ENCODE measurements around the gene NCBP2.

The NCBP2 gene

DNA sequence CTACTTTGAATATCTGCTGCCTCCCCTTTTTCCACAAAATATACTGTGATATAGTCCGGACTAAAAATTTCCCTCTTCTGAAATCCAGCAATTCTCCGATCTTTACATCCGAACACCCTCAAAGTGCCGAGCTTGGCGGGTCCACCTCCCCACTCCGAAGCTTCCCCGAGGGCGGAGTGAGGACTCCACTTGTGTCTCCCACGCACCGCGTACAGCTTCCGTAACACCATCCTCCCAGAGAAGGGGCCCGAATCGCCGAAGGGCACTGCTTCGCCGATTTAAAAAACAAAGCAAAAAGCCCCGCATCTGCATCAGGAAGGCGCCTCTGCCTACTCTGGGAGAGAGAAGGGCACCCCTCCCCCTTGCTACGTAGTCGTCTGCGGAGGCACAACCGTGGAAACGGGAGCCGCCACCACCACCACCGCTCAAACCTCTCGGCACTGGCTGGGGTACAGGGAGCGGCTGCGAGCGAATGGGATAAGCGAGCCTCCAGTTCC, 551 bp downstream of the NCBP2 start:
- peak; percentile 10 to 35 for DNase-seq (ENCODE audit: low read depth in 2 of 2)

DNA sequence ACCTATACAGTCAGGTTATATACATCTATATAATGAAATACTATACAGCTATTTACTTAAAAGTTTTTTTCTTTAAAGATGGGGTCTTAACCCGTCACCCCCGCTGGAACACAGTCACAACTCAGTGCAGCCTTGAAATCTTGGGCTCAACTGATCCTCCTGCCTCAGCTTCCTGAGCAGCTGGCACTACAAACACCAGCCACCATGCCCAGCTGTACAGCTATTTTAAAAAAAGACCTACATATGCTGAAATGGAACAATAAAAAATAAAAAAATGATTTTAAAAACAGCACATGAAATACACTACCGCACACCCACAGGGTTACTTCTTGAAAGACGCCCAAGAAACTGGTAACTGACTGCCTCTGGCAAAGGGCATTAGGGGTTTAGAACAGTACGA, 3.8 kb downstream of the NCBP2 start:
- no peak for DNase-seq (ENCODE audit: low read depth in 2 of 2)

DNA sequence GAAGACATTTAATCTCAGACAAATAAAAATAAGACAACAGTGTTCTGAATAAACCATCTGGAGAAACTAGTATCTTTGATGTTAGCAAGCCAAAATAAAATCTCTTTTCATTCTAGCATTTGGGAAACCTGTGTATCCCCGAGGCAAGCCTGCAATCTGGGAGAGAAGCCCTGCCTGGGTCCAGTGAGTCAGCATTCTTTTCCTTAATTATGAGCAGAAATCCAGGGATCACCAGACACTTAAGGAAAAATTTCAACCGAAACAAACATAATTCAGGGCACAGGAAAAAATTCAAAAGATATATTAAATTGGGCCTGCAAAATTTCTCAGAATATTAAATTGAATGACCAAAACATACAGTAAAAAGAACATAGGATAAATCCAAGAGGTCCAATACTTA, 4.2 kb downstream of the NCBP2 start:
- DNase-seq (ENCODE audit: low read depth in 2 of 2): no peak

DNA sequence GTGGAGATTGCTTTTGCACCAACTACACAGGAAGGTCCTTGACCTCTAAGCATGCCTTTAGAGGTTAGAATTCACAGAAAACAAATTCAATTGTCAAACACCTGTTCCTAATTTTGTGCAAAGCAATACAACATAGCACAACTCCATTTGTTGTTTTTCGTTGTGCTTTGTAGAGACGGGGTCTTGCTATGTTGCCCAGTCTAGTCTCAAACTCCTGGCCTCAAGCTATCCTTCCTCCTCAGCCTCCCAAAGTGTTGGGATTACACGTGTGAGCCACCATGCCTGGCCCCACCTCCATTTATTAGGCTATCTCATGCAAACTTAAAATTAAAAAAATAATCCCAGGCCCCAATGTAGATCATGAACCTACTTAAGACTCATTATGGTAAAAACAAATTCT, 6.0 kb downstream of the NCBP2 start:
- no peak for DNase-seq (ENCODE audit: low read depth in 2 of 2)

DNA sequence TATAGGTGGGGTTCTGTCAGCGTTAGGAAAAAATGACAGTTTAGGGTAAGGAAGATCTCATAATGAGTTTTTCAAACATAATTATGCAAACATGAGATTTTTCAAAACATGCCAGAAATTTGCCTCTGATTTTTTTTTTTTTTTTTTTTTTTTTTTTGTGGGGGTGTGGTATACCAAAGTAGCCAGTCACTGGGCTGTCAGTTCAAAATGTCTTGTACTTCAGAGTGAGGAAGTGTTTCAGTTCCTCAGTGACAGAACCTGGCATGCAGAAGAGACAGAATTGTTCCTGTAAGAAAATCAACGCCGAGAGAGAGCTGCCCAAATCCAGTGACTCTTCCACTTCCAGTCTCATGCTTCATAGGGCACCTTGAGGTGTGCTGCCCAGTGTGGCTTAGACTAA, 9.7 kb downstream of the NCBP2 start:
- DNase-seq (ENCODE audit: low read depth in 2 of 2): no peak

DNA sequence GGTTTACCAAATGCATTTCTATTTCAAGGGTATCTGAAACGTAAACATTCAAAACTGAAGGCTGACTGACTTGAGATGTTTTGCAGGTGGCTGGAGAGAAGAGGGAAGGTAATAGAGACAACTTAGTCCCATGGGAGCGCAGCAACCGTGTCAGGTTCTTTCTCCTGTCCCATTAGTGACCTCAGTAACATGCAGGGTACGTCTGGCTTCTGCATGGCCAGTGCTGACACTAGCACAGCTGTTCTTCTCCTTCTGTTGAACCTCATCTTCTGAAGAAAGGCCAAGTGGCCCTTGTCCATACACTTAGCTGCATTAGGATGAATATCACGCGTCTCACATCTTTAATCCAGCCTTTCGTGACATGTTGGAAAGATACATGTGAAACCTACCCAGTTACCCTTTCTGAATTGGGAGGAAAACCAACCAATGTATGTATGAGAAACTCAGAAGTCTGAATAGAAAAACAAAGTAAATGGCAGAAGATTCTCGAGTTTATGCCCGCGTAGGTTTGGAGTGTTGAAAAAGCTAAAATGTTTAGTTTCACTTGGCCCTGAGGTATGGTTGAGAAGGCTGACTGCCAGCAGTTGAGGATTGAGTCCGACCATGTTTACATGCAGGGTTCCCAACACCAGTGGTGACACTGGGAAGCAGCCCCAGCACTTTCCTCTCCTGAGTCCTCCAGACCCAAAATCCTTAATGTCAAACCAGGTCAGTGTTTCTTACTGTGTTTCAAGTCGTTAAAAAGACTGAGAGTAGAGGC, 10.3 kb downstream of the NCBP2 start:
- DNase-seq (ENCODE audit: low read depth in 2 of 2): no peak

DNA sequence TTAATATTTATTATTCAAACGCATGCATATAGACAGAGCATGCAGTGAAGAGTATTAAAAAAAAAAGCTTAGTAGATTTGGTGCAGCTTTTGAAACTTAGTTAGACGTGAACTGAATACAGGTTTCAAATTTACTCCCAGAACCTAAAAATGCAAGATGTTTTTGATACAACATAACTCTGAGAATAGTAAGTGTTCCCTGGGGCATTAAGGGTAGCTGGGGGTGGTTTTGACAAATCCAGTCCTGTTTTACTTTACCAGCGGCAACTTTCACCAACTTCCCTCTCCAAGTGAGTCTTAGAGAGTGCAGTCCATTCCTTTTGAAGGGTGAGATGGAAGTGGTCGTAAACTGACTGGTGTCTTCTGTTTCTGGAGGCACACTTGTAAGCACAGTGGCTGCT, 11.2 kb downstream of the NCBP2 start:
- no peak for DNase-seq (ENCODE audit: low read depth in 2 of 2)

DNA sequence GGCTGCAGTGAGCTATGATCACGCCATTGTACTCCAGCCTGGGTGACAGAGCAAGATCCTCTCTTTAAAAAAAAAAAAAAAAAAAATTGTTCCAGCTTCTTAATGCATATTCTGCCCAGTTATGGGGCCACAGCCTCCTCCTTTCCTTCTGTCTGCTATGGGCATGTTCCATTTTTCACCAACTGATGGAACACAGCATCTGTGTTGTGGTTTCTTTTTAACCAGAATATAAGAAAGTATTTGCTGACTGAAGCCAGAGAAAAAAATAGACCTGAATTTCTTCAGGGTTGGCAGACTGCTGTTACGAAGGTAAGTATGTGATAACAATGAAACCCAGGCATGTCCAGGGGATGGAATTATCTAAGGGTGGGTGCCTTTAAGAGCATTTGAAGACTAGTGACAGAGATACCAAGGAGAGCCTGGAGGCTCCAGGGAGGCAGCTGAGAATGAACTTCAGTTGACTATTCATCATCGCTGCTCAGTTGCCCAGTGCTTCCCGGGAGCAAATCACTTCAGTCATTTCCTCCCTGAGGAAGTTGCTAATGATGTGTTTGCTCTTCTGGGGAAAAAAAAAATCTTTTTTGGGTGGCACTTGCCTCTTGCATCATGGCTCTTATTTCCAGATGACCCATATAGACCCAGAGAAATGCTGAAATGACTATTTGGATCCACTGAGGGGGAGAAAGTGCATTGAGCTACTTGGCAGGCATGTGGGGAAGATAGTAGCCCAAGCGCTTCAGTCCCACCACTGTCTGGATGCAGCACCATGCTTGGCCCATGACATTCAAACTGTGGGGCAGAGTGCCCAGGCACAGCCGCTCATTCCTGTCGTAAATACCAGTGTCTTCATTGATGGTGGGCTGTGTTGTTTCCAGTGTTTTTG, 14.5 kb downstream of the NCBP2 start:
- no peak for DNase-seq (ENCODE audit: low read depth in 2 of 2)

DNA sequence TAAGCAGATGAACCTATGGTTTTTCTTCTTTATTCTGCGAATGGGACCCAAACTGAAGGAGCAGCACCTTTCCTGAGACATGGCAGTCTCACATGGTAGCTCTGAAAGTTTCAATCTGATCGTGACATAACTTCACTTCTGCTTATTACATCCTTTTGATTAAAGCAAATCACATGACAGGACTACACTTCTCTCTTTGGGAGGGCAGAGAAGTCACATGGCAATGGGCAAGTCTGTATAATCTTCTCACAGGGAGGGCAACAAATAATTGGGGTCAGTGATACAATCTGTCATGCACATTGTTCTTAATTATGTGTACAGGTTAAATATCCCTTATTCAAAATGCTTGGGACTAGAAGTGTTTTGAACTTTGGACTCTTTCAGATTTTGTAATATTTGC, 21.6 kb downstream of the NCBP2 start:
- DNase-seq (ENCODE audit: low read depth in 2 of 2): no peak

DNA sequence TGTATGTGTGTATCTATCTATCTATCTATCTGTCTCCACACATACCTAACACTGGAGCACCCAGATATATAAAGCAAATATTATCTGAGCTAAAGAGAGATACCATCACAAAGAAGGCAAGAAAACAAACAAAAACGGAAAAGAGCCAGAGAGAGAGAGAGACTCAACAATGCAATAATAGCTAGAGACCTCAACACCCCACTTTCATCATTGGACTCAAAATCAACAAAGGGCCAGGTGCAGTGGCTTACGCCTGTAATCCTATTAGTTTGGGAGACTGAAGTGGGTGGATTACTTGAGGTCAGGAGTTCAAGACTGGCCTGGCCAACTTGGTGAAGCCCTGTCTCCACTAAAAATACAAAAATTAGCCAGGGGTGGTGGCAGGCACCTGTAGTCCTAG, 23.4 kb downstream of the NCBP2 start:
- no peak for DNase-seq (ENCODE audit: low read depth in 2 of 2)

DNA sequence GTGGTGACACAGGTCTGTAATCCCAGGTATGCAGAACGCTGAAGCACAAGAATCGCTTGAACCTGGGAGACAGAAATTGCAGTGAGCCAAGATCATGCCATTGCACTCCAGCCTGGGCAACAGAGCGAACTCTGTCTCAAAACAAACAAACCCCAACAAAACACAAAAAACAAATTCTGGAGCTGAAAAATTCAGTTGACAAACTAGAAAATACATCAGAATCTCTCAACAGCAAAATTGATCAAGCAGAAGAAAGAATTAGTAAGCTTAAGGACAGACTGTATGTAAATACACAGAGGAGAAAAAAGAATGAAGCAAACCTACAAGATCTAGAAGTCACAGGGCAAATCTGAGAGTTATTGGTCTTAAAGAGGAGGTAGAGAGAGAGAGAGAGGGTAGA, 25.3 kb downstream of the NCBP2 start:
- DNase-seq (ENCODE audit: low read depth in 2 of 2): no peak

DNA sequence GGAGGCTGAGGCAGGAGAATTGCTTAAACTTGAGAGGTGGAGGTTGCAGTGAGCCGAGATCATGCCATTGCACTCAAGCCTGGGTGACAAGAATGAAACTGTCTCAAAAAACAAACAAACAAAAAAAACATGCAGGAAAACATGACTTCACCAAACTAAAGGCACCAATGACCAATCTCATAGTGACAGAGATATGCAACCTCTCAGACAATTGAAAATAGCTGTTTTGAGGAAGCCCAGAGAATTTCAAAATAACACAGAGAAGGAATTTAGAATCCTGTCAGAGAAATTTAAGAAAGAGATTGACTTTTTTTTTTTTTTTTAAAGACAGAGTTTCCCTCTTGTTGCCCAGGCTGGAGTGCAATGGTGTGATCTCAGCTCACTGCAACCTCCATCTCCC, 26.1 kb downstream of the NCBP2 start:
- no peak for DNase-seq (ENCODE audit: low read depth in 2 of 2)

DNA sequence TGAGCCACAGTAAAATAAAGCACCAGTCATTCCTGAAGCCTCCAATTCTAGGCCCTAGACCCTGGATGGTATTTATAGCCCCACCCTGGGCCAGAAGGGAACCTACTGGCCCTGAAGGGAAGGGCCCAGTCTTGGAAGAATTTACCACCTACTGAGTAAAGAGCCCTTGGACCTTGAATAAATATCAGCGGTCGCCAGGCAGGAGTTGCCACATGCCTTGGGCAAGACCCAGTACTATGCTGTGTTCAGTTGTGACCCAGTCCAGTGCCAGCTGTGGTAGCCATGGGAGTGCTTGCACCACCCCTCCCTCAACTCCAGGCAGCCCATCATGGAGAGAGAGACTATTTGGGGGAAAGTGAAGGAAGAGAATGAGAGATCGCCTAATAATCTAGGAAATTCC, 27.0 kb downstream of the NCBP2 start:
- no peak for DNase-seq (ENCODE audit: low read depth in 2 of 2)

DNA sequence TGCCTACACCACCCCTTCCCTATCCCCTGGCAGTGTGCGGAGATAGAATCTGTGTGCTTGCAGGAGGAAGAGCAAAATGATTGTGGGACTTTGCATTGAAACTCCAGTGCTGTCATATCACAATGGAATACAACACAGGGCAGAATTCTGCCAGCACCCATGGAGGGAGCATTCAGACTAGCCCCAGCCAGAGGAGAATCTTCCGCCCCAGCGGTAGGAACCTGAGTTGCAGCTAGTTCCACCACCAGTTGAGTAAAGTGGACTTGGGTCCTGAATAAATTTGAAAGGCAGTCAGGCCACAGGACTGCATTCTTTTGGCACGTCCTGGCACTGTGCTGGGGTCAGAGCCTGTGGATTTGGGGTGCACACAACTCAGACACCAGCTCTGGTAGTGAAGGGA, 27.5 kb downstream of the NCBP2 start:
- no peak for DNase-seq (ENCODE audit: low read depth in 2 of 2)

DNA sequence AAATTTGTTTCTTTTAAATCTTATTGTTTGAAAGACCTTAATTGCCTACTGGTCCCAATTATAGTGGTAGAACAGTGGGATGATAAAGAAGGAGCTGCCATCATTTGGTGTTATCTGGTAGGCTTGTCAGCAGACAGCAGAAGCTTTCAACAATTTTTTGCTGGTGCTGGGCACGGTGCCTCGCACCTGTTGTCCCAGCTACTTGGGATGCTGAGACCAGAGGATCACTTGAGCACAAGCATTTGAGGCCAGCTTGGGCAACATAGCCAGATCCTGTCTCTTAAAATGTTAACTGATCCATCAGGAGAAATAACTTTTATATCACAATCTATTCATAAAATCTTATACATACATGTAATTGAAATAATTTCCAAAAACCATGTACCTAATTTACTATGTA, 38.6 kb downstream of the NCBP2 start:
- no peak for DNase-seq (ENCODE audit: low read depth in 2 of 2)

DNA sequence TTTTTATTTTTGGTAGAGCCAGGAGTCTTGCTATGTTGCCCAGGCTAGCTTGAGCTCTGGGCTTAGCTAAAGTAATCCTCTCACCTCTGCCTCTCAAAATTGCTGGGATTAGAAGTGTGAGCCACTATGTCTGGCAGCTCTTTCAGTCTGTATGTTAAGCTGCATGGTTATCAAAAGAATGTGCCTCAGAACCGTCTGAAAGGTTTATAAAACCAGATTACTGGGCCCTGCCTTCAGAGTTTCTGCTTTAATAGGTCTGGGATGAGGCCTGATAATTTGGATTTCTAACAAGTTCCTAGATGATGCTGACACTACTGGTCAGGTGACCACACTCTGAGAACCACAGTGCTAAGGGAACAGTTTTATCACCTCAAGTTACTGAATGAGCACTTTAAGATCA, 40.0 kb downstream of the NCBP2 start:
- no peak for DNase-seq (ENCODE audit: low read depth in 2 of 2)

DNA sequence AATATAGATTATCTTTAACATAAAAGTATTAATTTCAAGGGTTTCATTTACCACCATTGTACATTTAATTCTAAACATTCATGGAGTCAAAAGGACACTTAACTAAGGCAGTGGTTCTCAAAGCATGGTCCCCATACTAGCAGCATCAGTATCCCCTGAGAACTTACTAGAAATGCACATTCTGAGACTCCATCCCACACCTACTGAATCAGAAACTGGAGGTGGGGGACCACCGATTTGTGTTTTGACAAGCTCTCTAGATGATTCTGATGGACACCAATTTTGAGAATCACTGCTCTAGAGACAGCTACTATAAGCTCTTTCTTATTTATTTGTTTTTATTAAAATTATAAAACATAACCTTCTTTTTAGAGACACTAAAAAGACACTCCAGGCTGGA, 40.6 kb downstream of the NCBP2 start:
- DNase-seq (ENCODE audit: low read depth in 2 of 2): no peak

DNA sequence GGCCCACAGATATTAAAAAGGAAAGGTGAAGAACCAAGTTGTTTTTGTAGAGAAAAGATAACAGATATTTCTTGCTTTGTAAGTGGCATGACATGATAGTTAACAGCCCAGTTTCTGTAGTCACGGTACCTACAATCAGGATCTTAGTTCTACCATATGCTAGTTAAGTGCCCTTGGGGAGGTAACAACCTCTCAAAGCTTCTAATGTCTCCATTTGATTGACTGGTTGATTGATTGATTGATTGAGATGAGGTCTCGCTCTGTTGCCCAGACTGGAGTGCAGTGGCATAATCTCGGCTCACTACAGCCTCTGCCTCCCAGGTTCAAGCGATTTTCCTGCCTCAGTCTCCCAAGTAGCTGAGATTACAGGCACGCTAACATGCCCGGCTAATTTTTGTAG, 46.1 kb downstream of the NCBP2 start:
- no peak for DNase-seq (ENCODE audit: low read depth in 2 of 2)

DNA sequence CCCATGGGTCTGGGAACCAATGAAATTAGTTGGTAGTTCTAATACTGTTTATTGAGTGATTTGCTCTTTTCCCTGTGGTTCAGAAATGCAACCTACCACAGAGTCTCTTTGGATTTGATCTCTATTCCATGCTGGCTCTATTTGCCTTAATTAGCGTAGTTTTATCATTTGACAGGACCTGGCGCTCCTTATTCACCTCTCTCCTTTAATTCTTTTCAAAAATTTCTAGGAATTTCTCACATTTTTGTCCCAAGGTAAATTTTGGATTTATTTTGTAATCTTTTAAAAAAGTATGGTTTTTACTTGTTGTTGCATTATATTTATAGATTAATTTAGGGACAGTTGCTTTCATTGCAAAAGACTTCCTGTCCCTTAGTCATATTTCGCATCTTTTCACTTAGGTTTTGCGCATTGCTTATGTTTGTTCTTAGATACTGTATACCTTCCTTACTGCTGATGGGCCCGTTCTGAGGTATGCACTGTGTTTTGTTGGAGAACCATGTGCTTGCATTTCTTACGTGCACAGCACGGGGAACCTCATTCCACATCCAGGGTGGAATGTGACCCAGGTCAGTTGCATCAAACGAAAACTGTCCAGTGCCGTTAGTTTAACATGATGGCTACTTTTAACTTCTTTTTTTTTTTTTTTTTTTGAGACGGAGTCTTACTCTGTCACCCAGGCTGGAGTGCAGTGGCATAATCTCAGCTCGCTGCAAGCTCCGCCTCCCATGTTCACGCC, 47.6 kb downstream of the NCBP2 start:
- no peak for DNase-seq (ENCODE audit: low read depth in 2 of 2)

DNA sequence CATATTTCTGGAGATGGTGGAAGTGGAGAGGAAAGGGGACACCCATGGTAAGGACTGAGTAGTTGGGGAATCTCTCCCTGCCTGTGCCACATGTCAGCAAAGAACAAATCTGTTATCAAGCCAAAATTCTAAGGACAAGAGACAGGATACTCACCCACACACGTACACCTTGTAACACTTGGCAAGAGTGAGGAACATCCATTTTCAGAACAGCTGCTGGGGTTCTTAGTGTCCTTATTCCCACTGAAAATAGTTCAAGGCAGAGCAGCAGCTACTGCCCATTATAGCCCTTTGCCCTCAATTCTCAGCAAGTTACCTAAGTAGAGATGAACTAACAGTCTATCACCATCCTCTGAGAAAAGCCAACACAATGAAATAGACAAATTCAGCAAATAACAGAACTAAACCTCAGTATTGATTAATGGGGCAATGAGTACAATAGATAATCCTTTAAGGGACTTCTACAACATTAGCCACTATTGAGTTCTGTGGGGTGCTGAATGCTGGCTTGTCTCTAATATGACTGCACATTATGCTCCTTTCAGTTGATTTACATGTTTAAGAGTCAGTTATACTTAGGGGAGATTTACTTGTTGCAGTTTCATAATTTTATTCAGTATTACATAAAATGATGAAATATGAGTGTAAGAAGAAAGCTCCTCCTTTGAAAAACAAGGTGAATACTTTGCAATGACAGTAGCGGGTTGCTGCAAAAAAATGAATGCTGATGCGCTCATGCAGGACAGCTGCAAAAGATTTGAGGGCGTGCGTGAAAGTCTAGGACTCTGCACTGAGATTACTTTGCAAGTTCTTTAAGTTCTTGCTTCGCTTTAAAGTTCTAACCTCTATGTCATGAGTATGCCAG, 52.3 kb downstream of the NCBP2 start:
- no peak for DNase-seq (ENCODE audit: low read depth in 2 of 2)

DNA sequence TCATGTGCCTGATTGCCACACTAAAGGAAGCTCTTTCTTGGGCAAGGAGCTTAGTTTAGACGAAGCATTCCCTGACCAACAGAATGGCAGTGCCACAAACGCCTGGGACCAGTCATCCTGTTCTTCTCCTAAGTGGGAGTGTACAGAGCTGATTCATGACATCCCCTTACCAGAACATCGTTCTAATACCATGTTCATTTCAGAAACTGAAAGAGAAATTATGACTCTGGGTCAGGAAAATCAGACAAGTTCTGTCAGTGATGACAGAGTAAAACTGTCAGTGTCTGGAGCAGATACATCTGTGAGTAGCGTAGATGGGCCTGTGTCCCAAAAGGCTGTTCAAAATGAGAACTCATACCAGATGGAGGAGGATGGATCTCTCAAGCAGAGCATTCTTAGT, 56.2 kb downstream of the NCBP2 start:
- DNase-seq (ENCODE audit: low read depth in 2 of 2): no peak
